Measurements from ENCODE around the gene AGPAT3.

AGPAT3 gene

GRCh38 chr21:43982489-43983078, 117.6 kb downstream of the AGPAT3 start:
- no peak for DNase-seq

DNA sequence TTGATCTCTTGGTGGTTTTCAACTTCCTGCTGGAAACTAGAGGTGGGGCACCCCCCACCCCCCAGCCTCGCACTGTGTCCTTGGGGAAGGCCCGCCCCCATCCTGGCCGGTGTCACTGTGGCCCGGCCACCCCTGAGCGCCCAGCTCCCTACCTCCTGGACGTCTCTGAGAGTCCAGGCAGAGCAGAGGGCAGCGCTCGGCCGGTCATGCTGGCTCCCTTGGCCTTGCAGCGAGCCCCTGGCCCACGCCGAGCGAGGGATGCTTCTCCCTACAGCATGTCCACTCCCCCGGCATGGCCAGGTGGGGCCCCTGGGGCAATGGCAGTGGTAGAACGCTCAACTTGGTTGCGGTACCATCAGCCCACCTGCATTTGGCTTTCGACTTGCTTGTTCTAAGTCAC, 118.4 kb downstream of the AGPAT3 start:
- DNase-seq, result no peak

- DNase-seq, result no peak
Measured at GRCh38 chr21:43983860-43984420, 118.9 kb downstream of the AGPAT3 start.

DNA sequence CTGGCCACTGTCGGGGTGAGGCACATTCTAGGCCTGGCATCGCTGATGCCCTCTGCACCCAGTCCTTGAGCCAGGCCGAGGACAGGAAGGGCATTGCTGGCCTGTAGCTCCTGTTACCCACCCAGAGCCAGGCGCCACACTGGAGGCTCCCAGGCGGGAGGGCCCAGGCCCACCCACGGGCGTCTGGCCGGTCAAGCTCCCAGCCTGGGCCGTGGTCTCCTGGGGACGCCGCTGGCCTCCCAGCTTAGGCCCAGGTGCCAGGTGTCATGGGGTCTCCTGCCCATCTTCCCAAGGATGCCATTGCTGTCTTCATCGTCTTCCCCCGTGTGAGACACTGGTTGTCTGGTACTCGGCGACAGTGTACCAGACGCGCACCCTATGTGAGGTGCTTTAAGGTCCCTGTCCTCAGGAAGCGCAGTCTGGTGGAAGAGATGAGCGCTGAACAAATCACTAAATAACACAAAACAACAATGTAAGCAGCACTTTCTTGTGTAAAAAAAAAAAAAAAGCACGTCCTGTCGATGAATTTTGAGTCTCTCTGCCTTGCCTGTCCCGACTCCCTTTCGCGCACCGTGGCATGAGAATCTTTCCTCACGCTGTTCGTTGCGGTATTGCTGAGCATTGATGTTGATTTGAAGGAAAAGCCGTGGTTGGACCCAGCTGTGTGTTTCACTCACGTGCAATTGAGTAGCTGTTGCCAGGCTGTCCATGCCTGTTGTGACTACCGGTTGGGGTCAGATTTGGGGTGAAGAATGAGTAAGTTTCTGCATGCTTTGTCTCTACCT, 120.1 kb downstream of the AGPAT3 start:
- DNase-seq, result no peak

- DNase-seq, result no peak
Measured at GRCh38 chr21:43985690-43986251, 120.7 kb downstream of the AGPAT3 start.

DNA sequence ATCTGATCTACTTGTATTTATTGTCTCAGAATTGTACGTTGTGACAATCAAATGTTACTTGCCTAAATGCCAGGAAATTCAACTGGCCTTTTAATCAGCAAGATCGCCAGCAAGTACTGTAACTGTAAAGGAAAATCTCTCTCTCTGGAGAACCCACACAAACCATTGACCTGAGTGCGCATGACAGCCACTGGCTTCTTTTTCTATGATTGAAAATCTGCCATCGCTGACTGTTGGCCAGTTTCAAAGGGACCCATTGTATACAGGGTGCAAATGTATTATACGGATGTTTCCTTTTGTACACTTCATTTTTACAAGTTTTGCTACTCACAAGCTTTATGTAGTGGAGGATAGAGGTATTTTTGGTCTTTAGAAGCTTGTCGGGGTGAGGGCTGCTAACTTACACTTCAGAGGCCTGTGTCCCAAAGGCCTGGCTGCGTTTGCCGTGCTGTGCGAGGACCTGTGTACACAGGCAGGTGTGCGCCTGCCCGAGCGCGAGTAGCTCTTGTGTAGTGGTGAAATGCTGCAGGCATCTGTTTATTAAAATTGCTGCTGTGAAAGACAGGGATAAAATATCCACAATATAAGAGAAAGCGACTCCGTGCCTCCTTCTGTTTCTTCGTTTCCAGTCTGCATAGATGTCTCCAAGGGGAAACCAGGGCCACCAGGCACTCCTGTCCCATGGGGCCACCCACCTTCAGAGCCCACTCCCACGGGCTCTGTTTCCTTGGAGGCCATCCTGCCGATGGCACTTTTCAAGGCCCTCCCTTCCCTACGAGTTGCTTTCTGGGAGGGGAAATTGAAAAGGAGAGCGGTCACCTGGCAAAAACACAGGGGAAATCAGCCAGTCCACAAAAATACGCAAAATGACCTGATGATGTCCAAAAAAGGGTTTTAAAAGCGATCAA, 121.8 kb downstream of the AGPAT3 start:
- peak in 1 of 2 experiments; percentile 15 for DNase-seq

DNA sequence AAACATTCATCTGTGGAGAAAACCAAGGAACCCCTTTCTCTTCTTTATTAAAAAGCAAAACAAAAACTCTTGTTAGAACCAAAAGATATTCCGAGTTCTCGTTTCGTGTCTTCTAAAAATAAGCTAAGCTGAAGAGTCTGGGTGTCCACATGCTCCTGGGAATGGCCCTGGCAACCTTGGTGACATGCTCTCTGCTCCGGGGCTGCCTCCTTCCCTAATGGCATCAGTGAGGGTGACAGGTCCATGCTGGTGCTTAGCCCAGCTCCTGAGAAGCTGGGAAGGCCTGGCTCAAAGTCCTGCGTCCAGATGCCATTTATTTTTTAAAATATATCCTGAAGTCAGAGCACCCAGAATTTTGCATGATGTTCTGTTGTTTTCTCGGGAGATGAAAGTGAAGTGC, 122.5 kb downstream of the AGPAT3 start:
- no peak for DNase-seq

GRCh38 chr21:43988016-43988415, 123.0 kb downstream of the AGPAT3 start:
- no peak for DNase-seq

DNA sequence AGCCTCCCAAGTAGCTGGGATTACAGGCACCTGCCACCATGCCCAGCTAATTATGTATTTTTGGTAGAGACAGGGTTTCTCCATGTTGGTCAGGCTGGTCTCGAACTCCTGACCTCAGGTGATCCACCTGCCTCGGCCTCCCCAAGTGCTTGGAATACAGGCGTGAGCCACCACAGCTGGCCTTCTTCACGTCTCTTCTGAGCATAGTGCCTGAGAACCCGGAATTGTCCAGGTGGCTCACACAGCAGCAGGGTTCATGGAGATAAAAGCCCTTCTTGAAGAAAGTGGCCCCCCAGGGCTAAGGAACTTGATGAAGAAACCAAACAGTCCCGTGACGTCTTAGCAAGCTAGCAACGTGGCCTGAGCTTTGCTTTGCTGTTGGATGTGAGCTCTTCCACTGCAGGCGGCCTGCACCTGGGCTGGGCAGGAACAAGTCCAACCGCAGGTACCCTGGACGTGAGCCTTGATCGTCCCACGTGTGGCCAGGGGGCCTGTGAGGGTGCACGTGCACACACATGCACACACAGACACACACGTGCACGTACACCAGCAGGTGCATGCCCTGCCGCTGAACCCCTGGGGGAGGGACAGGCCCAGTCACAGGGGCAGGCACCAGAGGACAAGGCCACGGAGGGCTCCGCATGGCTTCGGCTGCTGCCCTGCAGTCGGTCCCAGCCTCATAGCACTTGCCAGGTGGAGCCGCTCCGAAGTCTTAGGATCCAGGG, 123.6 kb downstream of the AGPAT3 start:
- DNase-seq, result no peak

- no peak for DNase-seq
Measured at GRCh38 chr21:43989401-43989800, 124.4 kb downstream of the AGPAT3 start.

DNA sequence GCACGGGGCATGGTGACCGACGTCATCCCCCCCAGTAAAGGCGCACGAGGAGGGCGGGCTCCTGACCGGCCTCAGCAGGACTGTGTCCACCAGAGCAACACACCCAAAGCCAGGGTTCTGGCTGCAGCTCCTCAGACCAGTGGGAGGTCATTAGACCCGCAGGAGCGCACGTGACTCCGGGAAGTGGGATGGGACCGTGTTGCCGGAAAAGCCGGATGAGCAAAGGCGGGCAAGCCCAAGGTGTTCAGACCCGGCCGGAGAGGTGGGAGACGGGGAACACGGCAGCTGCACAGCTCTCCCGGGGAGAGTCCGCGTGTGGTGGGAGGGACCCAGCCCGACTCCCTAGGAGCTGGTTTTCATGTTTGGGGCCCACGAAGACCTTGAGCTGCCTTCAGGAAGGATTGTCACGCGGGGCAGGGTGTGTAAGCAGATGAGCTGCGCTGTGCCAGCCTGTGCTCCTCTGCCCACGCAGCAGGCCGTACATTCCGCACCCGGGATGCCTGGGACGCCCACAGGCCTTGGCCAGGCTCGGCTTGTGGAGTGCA, 126.5 kb downstream of the AGPAT3 start:
- no peak for DNase-seq

- no peak for DNase-seq
Measured at GRCh38 chr21:43992121-43992520, 127.1 kb downstream of the AGPAT3 start.

DNA sequence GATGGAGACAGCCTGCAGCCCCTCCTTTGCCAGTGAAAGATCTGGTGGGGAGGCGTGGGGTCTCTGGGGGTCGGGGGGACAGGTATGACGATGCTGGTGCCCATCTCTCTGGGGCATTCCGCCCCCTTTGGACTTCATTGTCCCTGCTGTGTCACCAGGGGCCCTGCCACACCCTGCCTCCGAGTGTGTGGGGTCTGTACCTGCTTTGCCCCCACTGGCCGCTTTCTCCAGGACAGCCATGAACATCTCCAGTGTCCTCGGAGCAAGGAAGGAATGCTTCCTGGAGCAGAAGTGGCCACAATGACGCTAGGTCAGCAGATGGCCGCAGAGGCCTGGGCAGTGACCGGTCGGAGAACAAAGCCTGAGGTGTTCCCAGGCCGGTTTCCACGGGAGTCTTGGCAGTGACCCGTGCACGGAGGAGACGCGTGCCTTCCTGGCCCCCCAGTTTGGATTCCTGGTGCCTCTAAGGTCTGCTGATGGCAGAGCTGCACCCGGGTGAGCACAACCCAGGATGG, 128.5 kb downstream of the AGPAT3 start:
- DNase-seq, result no peak

- DNase-seq, result no peak
Measured at GRCh38 chr21:43994085-43994484, 129.1 kb downstream of the AGPAT3 start.

GRCh38 chr21:43994646-43995045, 129.6 kb downstream of the AGPAT3 start:
- no peak for DNase-seq

DNA sequence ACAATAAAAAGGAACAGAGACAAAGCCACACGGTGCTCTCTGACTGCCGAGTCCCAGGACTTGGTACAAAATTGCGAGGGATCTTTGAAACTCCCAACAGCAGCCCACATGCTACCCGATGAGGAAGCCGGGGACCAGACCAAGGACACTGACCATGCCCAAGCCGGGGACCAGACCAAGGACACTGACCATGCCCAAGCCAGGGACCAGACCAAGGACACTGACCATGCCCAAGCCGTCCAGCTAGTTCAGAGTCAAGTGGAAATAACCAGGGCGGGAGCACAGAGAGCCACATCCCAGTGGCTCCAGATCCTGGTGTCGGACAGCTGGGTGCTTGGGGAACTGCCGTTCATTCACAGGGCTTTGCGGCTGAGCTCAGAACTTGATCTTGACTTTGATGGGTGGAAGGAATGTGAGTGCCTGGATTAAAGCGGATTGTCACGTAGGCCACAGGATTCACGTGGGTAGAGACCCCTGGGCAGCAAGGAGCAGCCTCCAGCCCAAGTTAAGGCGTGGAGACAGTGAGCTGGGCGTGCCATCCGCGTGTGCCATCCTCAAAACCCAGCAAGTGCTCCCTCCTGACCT, 130.6 kb downstream of the AGPAT3 start:
- DNase-seq, result no peak

DNA sequence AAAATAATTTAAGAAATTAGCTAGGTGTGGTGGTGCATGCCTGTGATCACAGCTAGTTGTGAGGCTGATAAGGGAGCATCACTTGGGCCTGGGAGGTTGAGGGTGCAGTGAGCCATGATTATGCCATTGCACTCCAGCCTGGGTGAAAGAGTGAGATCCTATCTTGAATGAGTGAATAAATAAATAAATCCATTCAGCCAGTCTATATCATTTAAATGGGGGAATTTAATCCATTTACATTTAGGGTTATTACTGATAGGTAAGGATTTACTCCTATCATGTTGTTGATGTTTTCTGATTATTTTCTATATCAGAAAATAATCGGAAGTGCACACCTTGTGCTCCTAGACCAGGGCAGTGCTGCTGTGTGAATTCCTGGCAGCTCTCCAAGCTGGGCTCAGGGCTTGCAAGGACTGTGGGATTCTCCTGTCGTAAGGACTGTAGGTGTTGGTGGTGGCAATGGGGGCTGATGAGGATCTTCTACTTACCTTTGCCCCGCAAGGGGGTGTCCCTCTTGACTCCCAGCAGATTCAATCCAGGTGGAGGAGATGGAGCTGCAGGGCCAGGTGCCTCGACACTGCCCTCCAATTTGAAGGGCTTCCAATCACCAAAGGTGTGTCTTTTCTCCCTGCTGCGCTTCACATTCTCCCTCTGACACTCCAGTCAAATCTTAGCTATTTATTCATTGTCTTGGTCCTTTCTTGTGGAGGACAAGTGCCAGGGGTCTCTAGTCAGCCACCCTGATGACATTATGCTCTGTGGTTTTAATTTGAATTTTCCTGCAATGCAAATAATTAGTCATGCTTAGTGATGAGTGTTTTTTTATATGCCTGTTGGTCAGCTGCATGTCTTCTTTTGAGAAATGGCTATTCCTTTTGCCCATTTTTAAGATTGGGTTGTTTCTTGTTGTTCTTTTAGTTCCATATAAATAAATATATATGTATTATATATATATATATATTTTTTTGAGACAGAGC, 133.0 kb downstream of the AGPAT3 start:
- peak in 1 of 2 experiments; percentile 53 for DNase-seq

DNA sequence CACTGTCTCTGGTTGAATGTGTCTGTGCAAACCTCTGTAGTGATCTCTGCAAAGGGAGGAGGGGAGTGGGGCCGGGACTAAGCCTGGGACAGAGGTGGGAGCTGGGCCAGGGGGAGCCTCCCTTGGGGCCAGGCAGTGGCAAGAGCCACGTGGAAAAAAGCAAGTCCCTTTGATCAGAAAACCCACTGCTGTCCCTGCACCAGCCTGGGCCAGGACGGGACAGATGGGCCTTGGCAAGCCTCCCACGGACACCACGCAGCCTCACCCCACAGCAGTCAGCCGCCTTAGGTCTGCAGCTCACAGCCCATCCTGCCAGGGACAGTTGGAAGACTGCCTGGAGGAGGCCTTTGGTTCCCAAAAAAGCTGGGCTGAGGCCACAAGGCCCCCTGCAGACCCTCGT, 135.3 kb downstream of the AGPAT3 start:
- no peak for DNase-seq

GRCh38 chr21:44002511-44002910, 137.5 kb downstream of the AGPAT3 start:
- DNase-seq, result no peak
